Neural cell (in vitro differentiated cells): ENCODE data around the gene SREK1IP1. TPM values are rescaled to one million over a fixed set of nuclear protein-coding genes. Genes with fewer than 3 reads are reported as not detected.

ENCODE experiments used
- H2AFZ ChIP-seq: fragments of 200-600, 300-800 bp; sonication (generic), shearing (Covaris generic); 2 replicates; pipeline ENCODE4 v1.6.0; 2014; ENCODE audit warnings: low read depth, mild to moderate bottlenecking, antibody characterized with exemption, low read length, moderate library complexity
- H3F3A ChIP-seq: fragments of 200-600 bp; shearing (Covaris generic); 2 replicates; pipeline ENCODE4 v1.6.1; 2016; ENCODE audit warnings: mild to moderate bottlenecking, moderate library complexity, mixed read lengths, antibody characterized with exemption, low read length; ENCODE audit not compliant: insufficient read depth, poor library complexity, severe bottlenecking
- H3K27ac ChIP-seq: fragments of 200-600, 300-800 bp; sonication (generic), shearing (Covaris generic); 2 replicates; pipeline ENCODE4 v1.5.1; 2014; ENCODE audit warnings: mild to moderate bottlenecking, low read length, moderate library complexity
- H3K27me3 ChIP-seq: fragments of 300-800, 200-600 bp; sonication (generic), shearing (Covaris generic); 2 replicates; pipeline ENCODE4 v1.6.0; 2014; ENCODE audit warnings: mild to moderate bottlenecking, low read depth, low read length, moderate library complexity; ENCODE audit not compliant: insufficient read depth
- H3K36me3 ChIP-seq: fragments of 300-800, 200-600 bp; sonication (generic), shearing (Covaris generic); 2 replicates; pipeline ENCODE4 v1.5.1; 2014; ENCODE audit warnings: mild to moderate bottlenecking, antibody characterized with exemption, low read length, moderate library complexity; ENCODE audit not compliant: insufficient read depth
- H3K4me2 ChIP-seq: fragments of 300-800, 200-600 bp; sonication (generic), shearing (Covaris generic); 2 replicates; pipeline ENCODE4 v1.6.0; 2014; ENCODE audit warnings: mild to moderate bottlenecking, low read length
- H3K4me3 ChIP-seq: fragments of 300-800, 200-600 bp; sonication (generic), shearing (Covaris generic); 2 replicates; pipeline ENCODE4 v1.5.1; 2014; ENCODE audit warnings: mild to moderate bottlenecking, low read length, moderate library complexity
- H3K79me2 ChIP-seq: fragments of 200-600 bp; shearing (Covaris generic); replicated peaks from 2 replicates; pipeline ENCODE4 v1.6.0; 2014; ENCODE audit warnings: mild to moderate bottlenecking, low read length, moderate library complexity; ENCODE audit not compliant: insufficient read depth
- H3K9ac ChIP-seq: fragments of 300-800, 200-600 bp; sonication (generic), shearing (Covaris generic); 2 replicates; pipeline ENCODE4 v1.6.1; 2016; ENCODE audit warnings: mild to moderate bottlenecking, low read length, mixed read lengths
- H3K9me2 ChIP-seq: fragments of 200-600 bp; shearing (Covaris generic); 2 replicates; pipeline ENCODE4 v1.6.1; 2016; ENCODE audit warnings: mild to moderate bottlenecking, low read length, mixed read lengths; ENCODE audit not compliant: insufficient read depth
- H3K9me3 ChIP-seq: fragments of 200-600, 300-800 bp; sonication (generic), shearing (Covaris generic); 2 replicates; pipeline ENCODE4 v1.6.1; 2016; ENCODE audit warnings: mild to moderate bottlenecking, mixed run types, low read length, moderate library complexity, mixed read lengths
- H4K20me1 ChIP-seq: fragments of 200-600 bp; shearing (Covaris generic); 2 replicates; pipeline ENCODE4 v1.6.1; 2016; ENCODE audit warnings: mild to moderate bottlenecking, mixed run types; ENCODE audit not compliant: insufficient read depth
- CTCF ChIP-seq: fragments of 450-650 bp; IDR thresholded peaks from 2 replicates; pipeline ENCODE4 v1.5.1; 2014; ENCODE audit warnings: antibody characterized with exemption, mild to moderate bottlenecking, moderate library complexity; ENCODE audit not compliant: poor library complexity, severe bottlenecking
- EP300 ChIP-seq: fragments of 450-650 bp; conservative IDR thresholded peaks from 2 replicates; pipeline ENCODE4 v1.6.1; 2014; ENCODE audit warnings: antibody characterized with exemption, mild to moderate bottlenecking, moderate library complexity; ENCODE audit not compliant: poor library complexity, severe bottlenecking
- EZH2 ChIP-seq: fragments of 200-600, 300-800 bp; shearing (Covaris generic), sonication (generic); IDR thresholded peaks from 2 replicates; pipeline ENCODE4 v1.6.1; 2014; ENCODE audit warnings: antibody characterized with exemption, low read length, borderline replicate concordance, mild to moderate bottlenecking; ENCODE audit not compliant: insufficient read depth, poor library complexity, severe bottlenecking
- MXI1 ChIP-seq: fragments of 450-650 bp; conservative IDR thresholded peaks from 2 replicates; pipeline ENCODE4 v1.6.1; 2014; ENCODE audit warnings: antibody characterized with exemption, mild to moderate bottlenecking; ENCODE audit not compliant: poor library complexity, severe bottlenecking
- POLR2AphosphoS5 ChIP-seq: IDR thresholded peaks from 2 replicates; pipeline ENCODE4 v1.6.1; 2012
- RAD21 ChIP-seq: fragments of 450-650 bp; conservative IDR thresholded peaks from 2 replicates; pipeline ENCODE4 v1.6.1; 2014; ENCODE audit warnings: antibody characterized with exemption, mild to moderate bottlenecking, moderate library complexity
- REST ChIP-seq: IDR thresholded peaks from 2 replicates; pipeline ENCODE4 v1.6.1; 2012; ENCODE audit warnings: borderline replicate concordance
- SMC3 ChIP-seq: fragments of 450-650 bp; conservative IDR thresholded peaks from 2 replicates; pipeline ENCODE4 v1.6.1; 2014; ENCODE audit warnings: antibody characterized with exemption, mild to moderate bottlenecking, moderate library complexity; ENCODE audit not compliant: poor library complexity
- TAF1 ChIP-seq: IDR thresholded peaks from 2 replicates; pipeline ENCODE4 v1.6.1; 2012; ENCODE audit warnings: low read depth
- polyA plus RNA-seq: library from polyadenylated mRNA; depleted of rRNA; stranded (reverse); fragments of >200 nt; gene quantifications from 2 replicates; pipeline ENCODE4 v1.2.3, GENCODE V29; 2014

Gene SREK1IP1
- polyA plus RNA-seq, 1 donor from 2014 or later: 23.5 TPM

- Histone ChIP-seq H2AFZ (no peak overlapping the region), H3K4me2 (no peak overlapping the region), H3K36me3 (no peaks in the 10 kb centered on the region), H3K9me2 (no peaks in the 10 kb centered on the region), H3K27ac (no peak overlapping the region), H4K20me1 (no peaks in the 10 kb centered on the region), H3F3A (no peaks in the 10 kb centered on the region), H3K4me3 (no peak overlapping the region), H3K27me3 (no peaks in the 10 kb centered on the region), H3K79me2 (no peaks in the 10 kb centered on the region), H3K9me3 (no peaks in the 10 kb centered on the region), H3K9ac (no peak overlapping the region)
- TF ChIP-seq EZH2: no peak
- no peak for TF ChIP-seq MXI1
- no peak for TF ChIP-seq SMC3
- no peak for TF ChIP-seq CTCF
- no peak for TF ChIP-seq REST
Observed at GRCh38 chr5:64744914-64745313, 23.6 kb downstream of the SREK1IP1 start.

- no peak overlapping the region for H2AFZ ChIP-seq
- no peak overlapping the region for H3K9ac ChIP-seq
- no peak for TF ChIP-seq SMC3
- TF ChIP-seq POLR2AphosphoS5: no peak
- no peak for TF ChIP-seq TAF1
- no peak for TF ChIP-seq MXI1
- TF ChIP-seq CTCF: no peak
- TF ChIP-seq EP300: no peak
- TF ChIP-seq REST: no peak
- TF ChIP-seq EZH2: no peak
- no peak for TF ChIP-seq RAD21
- H3K9me2 ChIP-seq: no peaks in the 10 kb centered on the region
- no peak overlapping the region for H3K4me3 ChIP-seq
- no peaks in the 10 kb centered on the region for H3K27me3 ChIP-seq
- no peaks in the 10 kb centered on the region for H3K79me2 ChIP-seq
- no peaks in the 10 kb centered on the region for H3K36me3 ChIP-seq
- H4K20me1 ChIP-seq: no peaks in the 10 kb centered on the region
- H3K4me2 ChIP-seq: no peak overlapping the region
- H3F3A ChIP-seq: no peaks in the 10 kb centered on the region
- no peaks in the 10 kb centered on the region for H3K9me3 ChIP-seq
- H3K27ac ChIP-seq: no peak overlapping the region
Observed at GRCh38 chr5:64742821-64743220, 25.7 kb downstream of the SREK1IP1 start.
